GM18909 (cell line): Measurements from ENCODE around the gene CACNG5.
"Not testable (repeated sequence)": the region's sequence is repeated elsewhere in the genome, so short reads cannot be mapped to it uniquely, and the experiment has no call there.

Experiments used
- ATAC-seq: cut with Tn5 transposase; IDR thresholded peaks from one replicate; pipeline ENCODE4 v1.9.1; 2021; ENCODE audit warnings: mild to moderate bottlenecking; ENCODE audit not compliant: unreplicated experiment, poor library complexity

Gene CACNG5

GRCh38 chr17:66900126-66901010 is 65.5 kb downstream of the CACNG5 start:
- ATAC-seq = no peak

GRCh38 chr17:66903296-66903695 is 68.4 kb downstream of the CACNG5 start:
- ATAC-seq = not testable (repeated sequence)

GRCh38 chr17:66903781-66904180 is 68.9 kb downstream of the CACNG5 start:
- no peak for ATAC-seq

- no peak for ATAC-seq
Measured at GRCh38 chr17:66904760-66905624, 70.1 kb downstream of the CACNG5 start.

- no peak for ATAC-seq
Measured at GRCh38 chr17:66906321-66907278, 71.7 kb downstream of the CACNG5 start.

- no peak for ATAC-seq
Measured at GRCh38 chr17:66909804-66910373, 75.0 kb downstream of the CACNG5 start.

GRCh38 chr17:66910651-66911285 is 75.9 kb downstream of the CACNG5 start:
- ATAC-seq = no peak

GRCh38 chr17:66915204-66915611 is 80.3 kb downstream of the CACNG5 start:
- no peak for ATAC-seq

GRCh38 chr17:66915792-66916191 is 80.9 kb downstream of the CACNG5 start:
- ATAC-seq = no peak

- no peak for ATAC-seq
Measured at GRCh38 chr17:66916946-66917345, 82.0 kb downstream of the CACNG5 start.

- no peak for ATAC-seq
Measured at GRCh38 chr17:66918896-66919295, 84.0 kb downstream of the CACNG5 start.

- ATAC-seq = no peak
Measured at GRCh38 chr17:66920435-66920834, 85.5 kb downstream of the CACNG5 start.

- no peak for ATAC-seq
Measured at GRCh38 chr17:66920950-66921349, 86.0 kb downstream of the CACNG5 start.

- ATAC-seq = no peak
Measured at GRCh38 chr17:66923886-66924285, 89.0 kb downstream of the CACNG5 start.

GRCh38 chr17:66925811-66926500 is 91.0 kb downstream of the CACNG5 start:
- no peak for ATAC-seq

- no peak for ATAC-seq
Measured at GRCh38 chr17:66928949-66929348, 94.0 kb downstream of the CACNG5 start.

- no peak for ATAC-seq
Measured at GRCh38 chr17:66929591-66929990, 94.7 kb downstream of the CACNG5 start.

GRCh38 chr17:66930933-66931332 is 96.0 kb downstream of the CACNG5 start:
- no peak for ATAC-seq

GRCh38 chr17:66932311-66932710 is 97.4 kb downstream of the CACNG5 start:
- no peak for ATAC-seq
